ENCODE measurements around the gene PAPOLA. TPM values are rescaled to one million over a fixed set of nuclear protein-coding genes. Genes with fewer than 3 reads are reported as not detected.

PAPOLA gene
- total and polyA plus RNA-seq, 3 experiments from 2014 or later = 67.7 to 186 (median 184) TPM

GRCh38 chr14:96573473-96574100, 71.4 kb downstream of the PAPOLA start:
- peaks cover 0 to 1% of the 10 kb centered on the region in 2 donors for H3K27me3 Mint-ChIP-seq
- Histone ChIP-seq H3K4me1 (ENCODE audit: insufficient read depth, low read length) (no peaks in the 10 kb centered on the region), H3K27me3 (ENCODE audit: insufficient read depth, low read length, poor library complexity, severe bottlenecking) (no peaks in the 10 kb centered on the region), H3K36me3 (ENCODE audit: insufficient read depth, low read length) (no peaks in the 10 kb centered on the region), H3K27ac (ENCODE audit: low read depth, low read length) (no peak overlapping the region), H3K9me3 (ENCODE audit: low read length) (no peaks in the 10 kb centered on the region), H3K4me3 (ENCODE audit: low read length) (no peak overlapping the region)
- H3K36me3 Mint-ChIP-seq = peaks cover 0 to 30% (median 4%) of the 10 kb centered on the region in 3 donors
- CTCF ChIA-PET = no interaction called here
- no peak overlapping the region for H3K27ac Mint-ChIP-seq
- DNase-seq = no peak
- POLR2A ChIA-PET = no interaction called here
- no peak overlapping the region for H3K4me3 Mint-ChIP-seq
- peaks cover 16 to 23% (median 23%) of the 10 kb centered on the region in 3 donors for H3K4me1 Mint-ChIP-seq
- no peaks in the 10 kb centered on the region for H3K9me3 Mint-ChIP-seq

DNA sequence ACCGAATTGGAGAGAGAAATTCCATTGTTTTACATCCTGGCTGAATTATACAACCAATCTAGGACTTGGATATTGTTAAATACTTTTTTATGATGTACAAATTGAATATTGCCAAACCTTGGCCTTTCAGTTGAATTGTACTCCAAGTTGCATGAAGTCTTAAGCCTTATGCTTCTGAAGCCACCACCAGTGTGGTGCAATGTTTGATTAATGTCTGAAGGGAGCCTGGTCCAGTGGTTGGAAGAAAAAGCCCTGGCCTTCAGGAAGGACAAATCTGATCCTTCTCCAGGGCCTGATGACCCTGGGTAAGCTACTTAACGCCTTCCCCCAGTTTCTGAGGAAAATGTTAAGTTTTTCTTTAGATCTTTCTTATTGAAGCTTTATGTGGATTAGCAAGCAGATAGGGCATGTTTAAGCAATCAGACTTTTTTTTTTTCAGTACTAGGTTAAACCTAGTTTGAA, 72.0 kb downstream of the PAPOLA start:
- H3K27ac Mint-ChIP-seq = peak overlapping the region in 1 of 8 donors; percentile 61
- Histone ChIP-seq H3K4me3 (ENCODE audit: low read length) (no peak overlapping the region), H3K36me3 (ENCODE audit: insufficient read depth, low read length) (no peaks in the 10 kb centered on the region), H3K9me3 (ENCODE audit: low read length) (no peaks in the 10 kb centered on the region), H3K4me1 (ENCODE audit: insufficient read depth, low read length) (no peaks in the 10 kb centered on the region), H3K27me3 (ENCODE audit: insufficient read depth, low read length, poor library complexity, severe bottlenecking) (no peaks in the 10 kb centered on the region), H3K27ac (ENCODE audit: low read depth, low read length) (no peak overlapping the region)
- peaks cover 0 to 1% of the 10 kb centered on the region in 2 donors for H3K27me3 Mint-ChIP-seq
- CTCF ChIA-PET = no interaction called here
- H3K9me3 Mint-ChIP-seq = no peaks in the 10 kb centered on the region
- H3K4me1 Mint-ChIP-seq = peaks cover 16 to 23% (median 23%) of the 10 kb centered on the region in 3 donors
- POLR2A ChIA-PET = no interaction called here
- DNase-seq = no peak
- peaks cover 0 to 28% (median 4%) of the 10 kb centered on the region in 3 donors for H3K36me3 Mint-ChIP-seq
- H3K4me3 Mint-ChIP-seq = no peak overlapping the region

GRCh38 chr14:96574633-96575632, 72.8 kb downstream of the PAPOLA start:
- CTCF ChIA-PET = no interaction called here
- no peak overlapping the region for H3K4me3 Mint-ChIP-seq
- H3K9me3 Mint-ChIP-seq = no peaks in the 10 kb centered on the region
- no peak overlapping the region for H3K4me3 ChIP-seq (ENCODE audit: low read length)
- DNase-seq = no peak
- no peak overlapping the region for H3K27ac ChIP-seq (ENCODE audit: low read depth, low read length)
- H3K27ac Mint-ChIP-seq = peak overlapping the region in 3 of 8 donors; percentile 2 to 61 (median 14)
- no peaks in the 10 kb centered on the region for H3K4me1 ChIP-seq (ENCODE audit: insufficient read depth, low read length)
- no peaks in the 10 kb centered on the region for H3K9me3 ChIP-seq (ENCODE audit: low read length)
- POLR2A ChIA-PET = no interaction called here
- H3K27me3 Mint-ChIP-seq = peaks cover 0 to 1% of the 10 kb centered on the region in 2 donors
- peaks cover 0 to 23% (median 2%) of the 10 kb centered on the region in 3 donors for H3K36me3 Mint-ChIP-seq
- H3K4me1 Mint-ChIP-seq = peaks cover 16 to 23% (median 23%) of the 10 kb centered on the region in 3 donors
- no peaks in the 10 kb centered on the region for H3K36me3 ChIP-seq (ENCODE audit: insufficient read depth, low read length)
- H3K27me3 ChIP-seq (ENCODE audit: insufficient read depth, low read length, poor library complexity, severe bottlenecking) = no peaks in the 10 kb centered on the region

DNA sequence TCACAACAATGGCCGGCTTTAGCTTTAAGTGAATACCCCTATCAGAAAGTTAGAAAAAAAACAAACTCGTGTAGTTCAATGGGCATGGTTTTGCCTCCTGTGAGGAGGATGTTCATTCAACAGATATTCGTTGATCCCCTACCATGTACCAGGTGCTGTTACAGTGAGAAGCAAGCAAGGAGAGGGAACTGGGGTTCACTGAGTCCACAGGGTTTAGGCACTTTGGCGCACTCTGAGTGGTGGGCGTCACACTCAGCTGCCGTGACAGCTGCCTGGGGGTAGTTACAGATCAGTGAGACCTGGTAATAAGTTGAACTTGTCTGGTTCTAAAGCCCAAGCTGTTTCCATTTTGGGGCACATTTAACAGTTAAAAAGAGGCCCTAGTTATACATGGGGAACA, 74.2 kb downstream of the PAPOLA start:
- Histone ChIP-seq H3K27me3 (ENCODE audit: insufficient read depth, low read length, poor library complexity, severe bottlenecking) (no peaks in the 10 kb centered on the region), H3K36me3 (ENCODE audit: insufficient read depth, low read length) (no peaks in the 10 kb centered on the region), H3K9me3 (ENCODE audit: low read length) (no peaks in the 10 kb centered on the region), H3K4me3 (ENCODE audit: low read length) (no peak overlapping the region), H3K27ac (ENCODE audit: low read depth, low read length) (no peak overlapping the region), H3K4me1 (ENCODE audit: insufficient read depth, low read length) (no peaks in the 10 kb centered on the region)
- CTCF ChIA-PET = no interaction called here
- Mint-ChIP-seq H3K9me3 (no peaks in the 10 kb centered on the region), H3K4me1 (peaks cover 29 to 34% (median 32%) of the 10 kb centered on the region in 3 donors), H3K27ac (peak overlapping the region in 4 of 8 donors; percentile 18 to 77 (median 36)), H3K27me3 (peaks cover 0 to 1% of the 10 kb centered on the region in 2 donors), H3K4me3 (no peak overlapping the region), H3K36me3 (peaks cover 0 to 17% (median 2%) of the 10 kb centered on the region in 3 donors)
- POLR2A ChIA-PET = no interaction called here
- no peak for DNase-seq

DNA sequence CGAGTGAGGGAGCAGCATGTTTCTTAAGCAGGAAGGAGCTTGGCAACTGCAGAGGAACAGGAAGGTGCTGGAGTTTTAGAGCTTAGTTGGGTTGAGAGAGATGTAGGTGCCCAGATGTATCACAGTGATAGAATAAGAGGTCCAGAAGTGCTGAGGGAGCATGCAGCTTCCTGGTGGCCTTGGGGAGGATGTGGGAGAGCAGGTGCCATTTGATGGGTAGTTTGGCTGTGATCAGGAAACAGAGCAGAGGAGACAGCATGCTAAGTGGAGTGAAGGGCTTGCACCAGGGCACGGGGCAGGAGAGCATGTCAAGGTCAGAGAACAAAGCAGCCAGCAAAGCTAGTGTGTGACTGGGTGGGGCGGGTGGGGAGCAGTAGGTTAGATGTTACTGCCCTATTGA, 74.8 kb downstream of the PAPOLA start:
- no peak for DNase-seq
- ChIA-PET POLR2A (no interaction called here), CTCF (no interaction called here)
- H3K27ac Mint-ChIP-seq = peak overlapping the region in 6 of 8 donors; percentile 13 to 77 (median 50)
- H3K4me3 Mint-ChIP-seq = no peak overlapping the region
- no peak overlapping the region for H3K4me3 ChIP-seq (ENCODE audit: low read length)
- H3K36me3 ChIP-seq (ENCODE audit: insufficient read depth, low read length) = no peaks in the 10 kb centered on the region
- no peak overlapping the region for H3K27ac ChIP-seq (ENCODE audit: low read depth, low read length)
- H3K9me3 ChIP-seq (ENCODE audit: low read length) = no peaks in the 10 kb centered on the region
- peaks cover 0 to 12% (median 2%) of the 10 kb centered on the region in 3 donors for H3K36me3 Mint-ChIP-seq
- H3K4me1 ChIP-seq (ENCODE audit: insufficient read depth, low read length) = no peaks in the 10 kb centered on the region
- H3K27me3 ChIP-seq (ENCODE audit: insufficient read depth, low read length, poor library complexity, severe bottlenecking) = no peaks in the 10 kb centered on the region
- H3K4me1 Mint-ChIP-seq = peaks cover 30 to 40% (median 34%) of the 10 kb centered on the region in 3 donors
- peaks cover 0 to 1% of the 10 kb centered on the region in 2 donors for H3K27me3 Mint-ChIP-seq
- H3K9me3 Mint-ChIP-seq = no peaks in the 10 kb centered on the region

GRCh38 chr14:96578619-96579018, 76.4 kb downstream of the PAPOLA start:
- ChIA-PET CTCF (no interaction called here), POLR2A (no interaction called here)
- Histone ChIP-seq H3K36me3 (ENCODE audit: insufficient read depth, low read length) (no peaks in the 10 kb centered on the region), H3K4me3 (ENCODE audit: low read length) (no peak overlapping the region), H3K9me3 (ENCODE audit: low read length) (no peaks in the 10 kb centered on the region), H3K27ac (ENCODE audit: low read depth, low read length) (no peak overlapping the region), H3K4me1 (ENCODE audit: insufficient read depth, low read length) (no peaks in the 10 kb centered on the region), H3K27me3 (ENCODE audit: insufficient read depth, low read length, poor library complexity, severe bottlenecking) (no peaks in the 10 kb centered on the region)
- Mint-ChIP-seq H3K4me1 (peaks cover 30 to 41% (median 34%) of the 10 kb centered on the region in 3 donors), H3K36me3 (peaks cover 0 to 3% (median 0%) of the 10 kb centered on the region in 3 donors), H3K27ac (peak overlapping the region in 1 of 8 donors; percentile 55), H3K9me3 (no peaks in the 10 kb centered on the region), H3K4me3 (no peak overlapping the region), H3K27me3 (no peaks in the 10 kb centered on the region)
- no peak for DNase-seq

- no peak overlapping the region for H3K27ac ChIP-seq (ENCODE audit: low read depth, low read length)
- no peaks in the 10 kb centered on the region for H3K36me3 ChIP-seq (ENCODE audit: insufficient read depth, low read length)
- Mint-ChIP-seq H3K27me3 (peaks cover 0 to under 1% of the 10 kb centered on the region in 2 donors), H3K27ac (no peak overlapping the region), H3K36me3 (no peaks in the 10 kb centered on the region), H3K4me1 (peaks cover 32 to 41% (median 34%) of the 10 kb centered on the region in 3 donors), H3K4me3 (no peak overlapping the region), H3K9me3 (no peaks in the 10 kb centered on the region)
- ChIA-PET POLR2A (no interaction called here), CTCF (no interaction called here)
- H3K4me3 ChIP-seq (ENCODE audit: low read length) = no peak overlapping the region
- H3K9me3 ChIP-seq (ENCODE audit: low read length) = no peaks in the 10 kb centered on the region
- H3K4me1 ChIP-seq (ENCODE audit: insufficient read depth, low read length) = no peaks in the 10 kb centered on the region
- H3K27me3 ChIP-seq (ENCODE audit: insufficient read depth, low read length, poor library complexity, severe bottlenecking) = no peaks in the 10 kb centered on the region
- DNase-seq = no peak
Observed at GRCh38 chr14:96579358-96579757, 77.2 kb downstream of the PAPOLA start.

GRCh38 chr14:96579855-96580254, 77.7 kb downstream of the PAPOLA start:
- POLR2A ChIA-PET = no interaction called here
- no peaks in the 10 kb centered on the region for H3K27me3 ChIP-seq (ENCODE audit: insufficient read depth, low read length, poor library complexity, severe bottlenecking)
- H3K4me3 ChIP-seq (ENCODE audit: low read length) = no peak overlapping the region
- DNase-seq = no peak
- H3K36me3 ChIP-seq (ENCODE audit: insufficient read depth, low read length) = no peaks in the 10 kb centered on the region
- no peak overlapping the region for H3K27ac Mint-ChIP-seq
- no peak overlapping the region for H3K4me3 Mint-ChIP-seq
- H3K9me3 ChIP-seq (ENCODE audit: low read length) = no peaks in the 10 kb centered on the region
- no peaks in the 10 kb centered on the region for H3K36me3 Mint-ChIP-seq
- CTCF ChIA-PET = no interaction called here
- peaks cover 0 to 3% of the 10 kb centered on the region in 2 donors for H3K27me3 Mint-ChIP-seq
- H3K4me1 ChIP-seq (ENCODE audit: insufficient read depth, low read length) = no peaks in the 10 kb centered on the region
- no peak overlapping the region for H3K27ac ChIP-seq (ENCODE audit: low read depth, low read length)
- no peaks in the 10 kb centered on the region for H3K9me3 Mint-ChIP-seq
- H3K4me1 Mint-ChIP-seq = peaks cover 34 to 41% (median 34%) of the 10 kb centered on the region in 3 donors
